ENCODE results near the gene FAT1.

The FAT1 gene

GRCh38 chr4:186739317-186739716 lies 15.7 kb upstream of the FAT1 start:
- no peak for DNase-seq

GRCh38 chr4:186738421-186738820 lies 14.8 kb upstream of the FAT1 start:
- peaks cover 8% of the 10 kb centered on the region for H3K36me3 Mint-ChIP-seq (ENCODE audit: insufficient read depth)
- no peaks in the 10 kb centered on the region for H3K27me3 Mint-ChIP-seq
- no peak for ATAC-seq (replicated peaks)

More at GRCh38 chr4:186739317-186739716, 15.7 kb upstream of the FAT1 start:
- Mint-ChIP-seq H3K4me3 (no peak overlapping the region), H3K9me3 (peaks cover 5 to 15% of the 10 kb centered on the region in 2 donors), H3K27me3 (no peaks in the 10 kb centered on the region), H3K27ac (no peak overlapping the region), H3K4me1 (ENCODE audit: low read depth in 2 of 2) (no peaks in the 10 kb centered on the region), H3K36me3 (ENCODE audit: insufficient read depth) (peaks cover 8% of the 10 kb centered on the region)
- ATAC-seq (replicated peaks), result no peak

GRCh38 chr4:186737427-186737826 lies 13.8 kb upstream of the FAT1 start:
- no peak overlapping the region for H3K27ac Mint-ChIP-seq
- DNase-seq, result no peak
- no peak overlapping the region for H3K4me3 Mint-ChIP-seq
- H3K4me1 Mint-ChIP-seq (ENCODE audit: low read depth in 2 of 2), result no peaks in the 10 kb centered on the region
- ATAC-seq (replicated peaks), result no peak
- no peaks in the 10 kb centered on the region for H3K27me3 Mint-ChIP-seq
- H3K9me3 Mint-ChIP-seq, result peaks cover 10 to 15% of the 10 kb centered on the region in 2 donors
- H3K36me3 Mint-ChIP-seq (ENCODE audit: insufficient read depth), result peaks cover 8% of the 10 kb centered on the region

More at GRCh38 chr4:186738421-186738820, 14.8 kb upstream of the FAT1 start:
- DNase-seq, result no peak
- Mint-ChIP-seq H3K4me3 (no peak overlapping the region), H3K27ac (no peak overlapping the region), H3K9me3 (peaks cover 6 to 15% of the 10 kb centered on the region in 2 donors), H3K4me1 (ENCODE audit: low read depth in 2 of 2) (no peaks in the 10 kb centered on the region)

GRCh38 chr4:186736466-186736865 lies 12.8 kb upstream of the FAT1 start:
- Mint-ChIP-seq H3K9me3 (peaks cover 11 to 15% of the 10 kb centered on the region in 2 donors), H3K27ac (no peak overlapping the region), H3K27me3 (no peaks in the 10 kb centered on the region), H3K4me1 (ENCODE audit: low read depth in 2 of 2) (no peaks in the 10 kb centered on the region), H3K36me3 (ENCODE audit: insufficient read depth) (peaks cover 8% of the 10 kb centered on the region), H3K4me3 (no peak overlapping the region)
- ATAC-seq (replicated peaks) (no peak), DNase-seq (no peak)

GRCh38 chr4:186734251-186734650 lies 10.6 kb upstream of the FAT1 start:
- H3K4me3 Mint-ChIP-seq, result no peak overlapping the region
- H3K36me3 Mint-ChIP-seq (ENCODE audit: insufficient read depth), result peaks cover 3% of the 10 kb centered on the region
- ATAC-seq (replicated peaks) (no peak), DNase-seq (no peak)
- no peaks in the 10 kb centered on the region for H3K4me1 Mint-ChIP-seq (ENCODE audit: low read depth in 2 of 2)
- peaks cover 6 to 12% of the 10 kb centered on the region in 2 donors for H3K9me3 Mint-ChIP-seq
- H3K27ac Mint-ChIP-seq, result no peak overlapping the region
- peaks cover 1 to 2% of the 10 kb centered on the region in 2 donors for H3K27me3 Mint-ChIP-seq

GRCh38 chr4:186733778-186734177 lies 10.1 kb upstream of the FAT1 start:
- H3K9me3 Mint-ChIP-seq, result peaks cover 6 to 12% of the 10 kb centered on the region in 2 donors
- H3K27ac Mint-ChIP-seq, result no peak overlapping the region
- no peak overlapping the region for H3K4me3 Mint-ChIP-seq
- ATAC-seq (replicated peaks) (no peak), DNase-seq (no peak)
- peaks cover 3% of the 10 kb centered on the region for H3K36me3 Mint-ChIP-seq (ENCODE audit: insufficient read depth)
- H3K4me1 Mint-ChIP-seq (ENCODE audit: low read depth in 2 of 2), result no peaks in the 10 kb centered on the region
- H3K27me3 Mint-ChIP-seq, result peaks cover 5 to 6% of the 10 kb centered on the region in 2 donors

- ATAC-seq (replicated peaks) (no peak), DNase-seq (no peak)
- Mint-ChIP-seq H3K4me1 (ENCODE audit: low read depth in 2 of 2) (no peaks in the 10 kb centered on the region), H3K27me3 (peaks cover 18 to 38% of the 10 kb centered on the region in 2 donors), H3K9me3 (peaks cover 6 to 8% of the 10 kb centered on the region in 2 donors), H3K27ac (no peak overlapping the region), H3K36me3 (ENCODE audit: insufficient read depth) (no peaks in the 10 kb centered on the region), H3K4me3 (no peak overlapping the region)
These were observed 7.0 kb upstream of the FAT1 start for GRCh38 chr4:186730621-186731020.

GRCh38 chr4:186729856-186730255 lies 6.2 kb upstream of the FAT1 start:
- H3K4me1 Mint-ChIP-seq (ENCODE audit: low read depth in 2 of 2), result no peaks in the 10 kb centered on the region
- H3K27ac Mint-ChIP-seq, result no peak overlapping the region
- H3K4me3 Mint-ChIP-seq, result no peak overlapping the region
- peaks cover 26 to 45% of the 10 kb centered on the region in 2 donors for H3K27me3 Mint-ChIP-seq
- H3K36me3 Mint-ChIP-seq (ENCODE audit: insufficient read depth), result no peaks in the 10 kb centered on the region
- H3K9me3 Mint-ChIP-seq, result peaks cover 2 to 8% of the 10 kb centered on the region in 2 donors
- no peak for ATAC-seq (replicated peaks)
- no peak for DNase-seq

- DNase-seq (no peak), ATAC-seq (replicated peaks) (no peak)
- Mint-ChIP-seq H3K36me3 (ENCODE audit: insufficient read depth) (no peaks in the 10 kb centered on the region), H3K4me3 (no peak overlapping the region), H3K9me3 (peaks cover 0 to 8% of the 10 kb centered on the region in 2 donors), H3K4me1 (ENCODE audit: low read depth in 2 of 2) (no peaks in the 10 kb centered on the region), H3K27me3 (peaks cover 30 to 51% of the 10 kb centered on the region in 2 donors), H3K27ac (no peak overlapping the region)
These were observed 5.1 kb upstream of the FAT1 start for GRCh38 chr4:186728631-186729271.

GRCh38 chr4:186727977-186728519 lies 4.4 kb upstream of the FAT1 start:
- Mint-ChIP-seq H3K4me1 (ENCODE audit: low read depth in 2 of 2) (no peaks in the 10 kb centered on the region), H3K9me3 (peaks cover 0 to 7% of the 10 kb centered on the region in 2 donors), H3K4me3 (no peak overlapping the region), H3K27ac (no peak overlapping the region), H3K36me3 (ENCODE audit: insufficient read depth) (no peaks in the 10 kb centered on the region), H3K27me3 (peaks cover 30 to 51% of the 10 kb centered on the region in 2 donors)
- ATAC-seq (replicated peaks) (no peak), DNase-seq (no peak)

- DNase-seq (no peak), ATAC-seq (replicated peaks) (no peak)
- H3K27me3 Mint-ChIP-seq, result peaks cover 36 to 51% of the 10 kb centered on the region in 2 donors
- no peaks in the 10 kb centered on the region for H3K4me1 Mint-ChIP-seq (ENCODE audit: low read depth in 2 of 2)
- peaks cover 0 to 3% of the 10 kb centered on the region in 2 donors for H3K9me3 Mint-ChIP-seq
- H3K4me3 Mint-ChIP-seq, result no peak overlapping the region
- no peaks in the 10 kb centered on the region for H3K36me3 Mint-ChIP-seq (ENCODE audit: insufficient read depth)
- no peak overlapping the region for H3K27ac Mint-ChIP-seq
These were observed 3.7 kb upstream of the FAT1 start for GRCh38 chr4:186727169-186727976.

GRCh38 chr4:186726426-186727168 lies 2.9 kb upstream of the FAT1 start:
- DNase-seq (no peak), ATAC-seq (replicated peaks) (no peak)
- Mint-ChIP-seq H3K4me1 (ENCODE audit: low read depth in 2 of 2) (no peaks in the 10 kb centered on the region), H3K27me3 (peaks cover 36 to 51% of the 10 kb centered on the region in 2 donors), H3K9me3 (peaks cover 0 to 2% of the 10 kb centered on the region in 2 donors), H3K36me3 (ENCODE audit: insufficient read depth) (no peaks in the 10 kb centered on the region), H3K27ac (no peak overlapping the region), H3K4me3 (no peak overlapping the region)

Data from effector memory CD8-positive, alpha-beta T cell (primary cell).